Activated B cell treated with CpG ODN at 0.5 μM for 24 hours (primary cell): ENCODE results near the gene LAMA5. TPM values are rescaled to one million over a fixed set of nuclear protein-coding genes. Genes with fewer than 3 reads are reported as not detected.

Source experiments
- ATAC-seq: fragments of 200-7000 bp; cut with Tn5 transposase; one replicate; pipeline ENCODE4 v1.10.0; 2021; ENCODE audit warnings: low read depth, mild to moderate bottlenecking, moderate library complexity
- CTCF ChIA-PET: fragments of 350-600 bp; sonication (Branson Sonifier 250); formaldehyde crosslinking; loops from one replicate; lab custom pipeline; 2021; ENCODE audit warnings: antibody characterized with exemption; lab: Charles Lee
- POLR2A ChIA-PET: fragments of 350-600 bp; sonication (Branson Sonifier 250); formaldehyde crosslinking; loops from one replicate; lab custom pipeline; 2021; ENCODE audit warnings: antibody characterized with exemption; lab: Charles Lee
- DNase-seq: peaks from one replicate; pipeline ENCODE4 v3.0.0; 2022
- H3K27ac Mint-ChIP-seq: one replicate; pipeline ENCODE4 v1.8.0; 2020; ENCODE audit warnings: mixed read lengths
- H3K27me3 Mint-ChIP-seq: one replicate; pipeline ENCODE4 v1.8.0; 2021; ENCODE audit warnings: mixed read lengths
- H3K36me3 Mint-ChIP-seq: one replicate; pipeline ENCODE4 v1.8.0; 2021; ENCODE audit warnings: low read depth, mixed read lengths
- H3K4me1 Mint-ChIP-seq: one replicate; pipeline ENCODE4 v1.8.0; 2021; ENCODE audit warnings: mixed read lengths
- H3K4me3 Mint-ChIP-seq: one replicate; pipeline ENCODE4 v1.8.0; 2020; ENCODE audit warnings: mild to moderate bottlenecking, mixed read lengths
- H3K9me3 Mint-ChIP-seq: one replicate; pipeline ENCODE4 v1.8.0; 2020; ENCODE audit warnings: mixed read lengths
- CTCF ChIP-seq: fragments of 200-600 bp; IDR thresholded peaks from one replicate; pipeline ENCODE4 v1.8.0; 2022; ENCODE audit warnings: antibody characterized with exemption, mild to moderate bottlenecking
- intact Hi-C: fragments of 100-400 bp; cut with micrococcal nuclease; formaldehyde crosslinking; loops from one replicate; pipeline ENCODE4 v1.15.1; 2024
- total RNA-seq: library from RNA; stranded (reverse); gene quantifications from 2 replicates; pipeline ENCODE4 v1.2.3, GENCODE V29; 2022

Gene LAMA5
- total RNA-seq, 1 donor from 2014 or later = 24.8 TPM

GRCh38 chr20:62321521-62321948 lies 45.6 kb downstream of the LAMA5 start:
- no peak overlapping the region for H3K4me3 Mint-ChIP-seq
- H3K27me3 Mint-ChIP-seq = no peaks in the 10 kb centered on the region
- ChIA-PET POLR2A (no interaction called here), CTCF (no interaction called here)
- H3K36me3 Mint-ChIP-seq = peaks cover 16% of the 10 kb centered on the region
- no peak overlapping the region for H3K27ac Mint-ChIP-seq
- intact Hi-C loops = loop anchor here (1.0 kb wide), 1 partner anchor 16 kb away; no protein-coding TSS in a partner anchor
- TF ChIP-seq CTCF = no peak
- no peaks in the 10 kb centered on the region for H3K9me3 Mint-ChIP-seq
- ATAC-seq = peak; percentile 53
- H3K4me1 Mint-ChIP-seq = no peaks in the 10 kb centered on the region
- no peak for DNase-seq

GRCh38 chr20:62320581-62321354 lies 46.3 kb downstream of the LAMA5 start:
- Mint-ChIP-seq H3K27me3 (no peaks in the 10 kb centered on the region), H3K36me3 (peaks cover 16% of the 10 kb centered on the region), H3K27ac (no peak overlapping the region), H3K9me3 (no peaks in the 10 kb centered on the region), H3K4me3 (no peak overlapping the region), H3K4me1 (no peaks in the 10 kb centered on the region)
- intact Hi-C loops = loop anchor here (1.0 kb wide), 1 partner anchor 17 kb away; no protein-coding TSS in a partner anchor
- TF ChIP-seq CTCF = no peak
- ATAC-seq = no peak
- POLR2A ChIA-PET = no interaction called here
- CTCF ChIA-PET = no interaction called here
- DNase-seq = no peak

- Mint-ChIP-seq H3K9me3 (no peaks in the 10 kb centered on the region), H3K4me1 (no peaks in the 10 kb centered on the region), H3K36me3 (peaks cover 8% of the 10 kb centered on the region), H3K4me3 (no peak overlapping the region), H3K27ac (no peak overlapping the region), H3K27me3 (no peaks in the 10 kb centered on the region)
- intact Hi-C loops = no loop called here
- ATAC-seq (no peak), DNase-seq (no peak)
- ChIA-PET CTCF (no interaction called here), POLR2A (no interaction called here)
- no peak for TF ChIP-seq CTCF
These were observed 47.7 kb downstream of the LAMA5 start for GRCh38 chr20:62319346-62319909.

- CTCF ChIA-PET = no interaction called here
These were observed 48.4 kb downstream of the LAMA5 start for GRCh38 chr20:62318400-62319345.

More at GRCh38 chr20:62318400-62319345, 48.4 kb downstream of the LAMA5 start:
- H3K27me3 Mint-ChIP-seq = no peaks in the 10 kb centered on the region
- no peak overlapping the region for H3K4me3 Mint-ChIP-seq
- ATAC-seq (no peak), DNase-seq (no peak)
- no peaks in the 10 kb centered on the region for H3K9me3 Mint-ChIP-seq
- H3K4me1 Mint-ChIP-seq = no peaks in the 10 kb centered on the region
- POLR2A ChIA-PET = no interaction called here
- H3K27ac Mint-ChIP-seq = no peak overlapping the region
- intact Hi-C loops = no loop called here
- TF ChIP-seq CTCF = no peak
- H3K36me3 Mint-ChIP-seq = peaks cover 9% of the 10 kb centered on the region
